Measurements from ENCODE around the gene GABRR2. TPM values are rescaled to one million over a fixed set of nuclear protein-coding genes. Genes with fewer than 3 reads are reported as not detected.

GABRR2 gene
- polyA plus RNA-seq, 1 donor from 2014 or later, result 0.31 TPM

- no peak overlapping the region for H3K4me2 ChIP-seq (ENCODE audit: low read length)
- no peak overlapping the region for H3K9ac ChIP-seq (ENCODE audit: low read length)
- no peak overlapping the region for H3K27ac ChIP-seq (ENCODE audit: low read length)
- no peaks in the 10 kb centered on the region for H3K79me2 ChIP-seq (replicated peaks; ENCODE audit: insufficient read depth, low read length)
- no peak for TF ChIP-seq REST (IDR thresholded peaks at IDR 0.05; ENCODE audit: borderline replicate concordance)
- TF ChIP-seq SMC3 (conservative IDR thresholded peaks at IDR 0.05; ENCODE audit: poor library complexity), result no peak
- no peak for TF ChIP-seq POLR2AphosphoS5 (IDR thresholded peaks at IDR 0.05)
- no peak for TF ChIP-seq EZH2 (IDR thresholded peaks at IDR 0.05; ENCODE audit: borderline replicate concordance, insufficient read depth, low read length, poor library complexity, severe bottlenecking)
- TF ChIP-seq MXI1 (conservative IDR thresholded peaks at IDR 0.05; ENCODE audit: poor library complexity, severe bottlenecking), result no peak
- no peak for TF ChIP-seq EP300 (conservative IDR thresholded peaks at IDR 0.05; ENCODE audit: poor library complexity, severe bottlenecking)
- no peaks in the 10 kb centered on the region for H3K27me3 ChIP-seq (ENCODE audit: insufficient read depth, low read depth, low read length)
- H3K9me2 ChIP-seq (ENCODE audit: insufficient read depth, low read length), result no peaks in the 10 kb centered on the region
- no peaks in the 10 kb centered on the region for H3K36me3 ChIP-seq (ENCODE audit: insufficient read depth, low read length)
- no peaks in the 10 kb centered on the region for H4K20me1 ChIP-seq (ENCODE audit: insufficient read depth)
- no peak overlapping the region for H3K4me3 ChIP-seq (ENCODE audit: low read length)
- no peaks in the 10 kb centered on the region for H3F3A ChIP-seq (ENCODE audit: insufficient read depth, low read length, poor library complexity, severe bottlenecking)
- H3K9me3 ChIP-seq (ENCODE audit: low read length), result no peaks in the 10 kb centered on the region
- H2AFZ ChIP-seq (ENCODE audit: low read depth, low read length), result no peak overlapping the region
These were observed 32.4 kb downstream of the GABRR2 start for GRCh38 chr6:89282749-89283148.

GRCh38 chr6:89281779-89282246 is 33.3 kb downstream of the GABRR2 start:
- Histone ChIP-seq H3K9me3 (ENCODE audit: low read length) (no peaks in the 10 kb centered on the region), H3K79me2 (replicated peaks; ENCODE audit: insufficient read depth, low read length) (no peaks in the 10 kb centered on the region), H3K4me3 (ENCODE audit: low read length) (no peak overlapping the region), H3K9me2 (ENCODE audit: insufficient read depth, low read length) (no peaks in the 10 kb centered on the region), H2AFZ (ENCODE audit: low read depth, low read length) (no peak overlapping the region), H3K27me3 (ENCODE audit: insufficient read depth, low read depth, low read length) (no peaks in the 10 kb centered on the region), H3K27ac (ENCODE audit: low read length) (no peak overlapping the region), H4K20me1 (ENCODE audit: insufficient read depth) (no peaks in the 10 kb centered on the region), H3K36me3 (ENCODE audit: insufficient read depth, low read length) (no peaks in the 10 kb centered on the region), H3K9ac (ENCODE audit: low read length) (no peak overlapping the region), H3F3A (ENCODE audit: insufficient read depth, low read length, poor library complexity, severe bottlenecking) (no peaks in the 10 kb centered on the region), H3K4me2 (ENCODE audit: low read length) (no peak overlapping the region)
- TF ChIP-seq MXI1 (conservative IDR thresholded peaks at IDR 0.05; ENCODE audit: poor library complexity, severe bottlenecking) (no peak), RAD21 (conservative IDR thresholded peaks at IDR 0.05) (no peak), POLR2AphosphoS5 (IDR thresholded peaks at IDR 0.05) (no peak), CTCF (IDR thresholded peaks at IDR 0.05; ENCODE audit: poor library complexity, severe bottlenecking) (no peak), SMC3 (conservative IDR thresholded peaks at IDR 0.05; ENCODE audit: poor library complexity) (no peak), EZH2 (IDR thresholded peaks at IDR 0.05; ENCODE audit: borderline replicate concordance, insufficient read depth, low read length, poor library complexity, severe bottlenecking) (no peak), TAF1 (IDR thresholded peaks at IDR 0.05; ENCODE audit: low read depth) (no peak), REST (IDR thresholded peaks at IDR 0.05; ENCODE audit: borderline replicate concordance) (no peak), EP300 (conservative IDR thresholded peaks at IDR 0.05; ENCODE audit: poor library complexity, severe bottlenecking) (no peak)
